HCT116 (cell line): ENCODE results near the gene GRAMD4. TPM values are rescaled to one million over a fixed set of nuclear protein-coding genes. Genes with fewer than 3 reads are reported as not detected.

Experiments used
- ATAC-seq: fragments of 200-7000 bp; cut with Tn5 transposase; 2 replicates; pipeline ENCODE4 v1.9.1; 2020; ENCODE audit warnings: mild to moderate bottlenecking, moderate library complexity
- BruUV-seq: library from RNA; stranded (reverse); fragments of 400-500 nt; replicated peaks from 2 replicates; lab custom pipeline; 2021; lab: Mats Ljungman, UMichigan
- CTCF ChIA-PET: fragments of 300-600 bp; sonication (Branson Sonifier 250); formaldehyde crosslinking; loops from one replicate; lab custom pipeline; 2021; ENCODE audit warnings: antibody characterized with exemption; lab: Charles Lee
- POLR2A ChIA-PET: fragments of 300-600, 350-600 bp; sonication (Branson Sonifier 250); formaldehyde crosslinking; loops from one replicate; lab custom pipeline; 2021; ENCODE audit warnings: antibody characterized with exemption; lab: Charles Lee
- RAD21 ChIA-PET, 2 experiments: fragments of 300-600 bp; sonication (Branson Sonifier 250); formaldehyde crosslinking; loops; one replicate each; lab custom pipeline; 2023; ENCODE audit warnings: low total read pairs in 2 of 2; ENCODE audit not compliant: uncharacterized antibody in 2 of 2, unreplicated experiment in 2 of 2, low non-redundant PET in 1 of 2; lab: Charles Lee
- DNase-seq: peaks from one replicate; pipeline ENCODE4 v3.0.0-alpha.2; 2010; ENCODE audit warnings: low read depth, low spot score
- H2AFZ ChIP-seq: fragments of 200-600 bp; shearing (Covaris generic), sonication (generic); 2 replicates; pipeline ENCODE4 v1.6.1; 2017; ENCODE audit warnings: low read depth, mixed run types, mixed read lengths, antibody characterized with exemption, low read length; ENCODE audit not compliant: poor library complexity, severe bottlenecking
- H3K27ac ChIP-seq: 2 replicates; pipeline ENCODE4 v1.5.1; 2012; ENCODE audit warnings: low read depth, low read length
- H3K27me3 ChIP-seq: fragments of 200-600 bp; sonication (generic); 2 replicates; pipeline ENCODE4 v1.6.1; 2016; ENCODE audit warnings: mixed run types, low read length, mixed read lengths; ENCODE audit not compliant: insufficient read depth
- H3K36me3 ChIP-seq, 2 experiments: fragments of 200-500 bp in 1 of 2; fragments of 200-600 bp in 1 of 2; sonication (Bioruptor generic) in 1 of 2; sonication (generic) in 1 of 2; 2 replicates each; pipeline versions ENCODE4 v1.5.1 to v1.6.1; 2014 to 2016; ENCODE audit warnings: low read length in 2 of 2, inconsistent platforms in 1 of 2, mixed read lengths in 1 of 2, mixed run types in 1 of 2; ENCODE audit not compliant: insufficient read depth in 2 of 2, control insufficient read depth in 1 of 2
- H3K4me1 ChIP-seq, 2 experiments: fragments of 200-600 bp in 1 of 2; sonication (generic) in 1 of 2; 2 replicates each; pipeline versions ENCODE4 v1.5.1 to v1.6.1; 2012 to 2017; ENCODE audit warnings: low read length in 2 of 2, inconsistent platforms in 1 of 2, mild to moderate bottlenecking in 1 of 2, mixed read lengths in 1 of 2, mixed run types in 1 of 2, moderate library complexity in 1 of 2; ENCODE audit not compliant: insufficient read depth in 2 of 2, control insufficient read depth in 1 of 2
- H3K4me2 ChIP-seq: fragments of 200-600 bp; sonication (generic); 2 replicates; pipeline ENCODE4 v1.6.1; 2017; ENCODE audit warnings: mixed run types, low read length, mixed read lengths
- H3K4me3 ChIP-seq, 2 experiments: fragments of 200-600 bp in 1 of 2; sonication (generic) in 1 of 2; replicated peaks in 1 of 2; 2 replicates each; pipeline ENCODE4 v1.5.1; 2011 to 2016; ENCODE audit warnings: low read length in 2 of 2, control low read depth in 1 of 2, low read depth in 1 of 2, mild to moderate bottlenecking in 1 of 2, mixed read lengths in 1 of 2, mixed run types in 1 of 2
- H3K79me2 ChIP-seq: fragments of 200-600 bp; sonication (generic); 2 replicates; pipeline ENCODE4 v1.6.1; 2017; ENCODE audit warnings: mild to moderate bottlenecking, mixed run types, low read length, moderate library complexity, mixed read lengths; ENCODE audit not compliant: insufficient read depth
- H3K9ac ChIP-seq: fragments of 200-600 bp; sonication (generic); 2 replicates; pipeline ENCODE4 v1.6.1; 2016; ENCODE audit warnings: low read length, mixed read lengths
- H3K9me2 ChIP-seq: fragments of 200-600 bp; sonication (generic), shearing (Covaris generic); 2 replicates; pipeline ENCODE4 v1.6.1; 2017; ENCODE audit warnings: mixed run types, mild to moderate bottlenecking, moderate library complexity; ENCODE audit not compliant: insufficient read depth
- H3K9me3 ChIP-seq, 2 experiments: fragments of 200-500 bp in 1 of 2; fragments of 200-600 bp in 1 of 2; sonication (Bioruptor generic) in 1 of 2; sonication (generic) in 1 of 2; 2 replicates each; pipeline ENCODE4 v1.6.1; 2014 to 2017; ENCODE audit warnings: low read length in 2 of 2, mixed read lengths in 2 of 2, inconsistent platforms in 1 of 2, low read depth in 1 of 2, mild to moderate bottlenecking in 1 of 2, mixed run types in 1 of 2, moderate library complexity in 1 of 2; ENCODE audit not compliant: control insufficient read depth in 1 of 2, insufficient read depth in 1 of 2
- H4K20me1 ChIP-seq: fragments of 200-600 bp; sonication (generic), shearing (Covaris generic); 2 replicates; pipeline ENCODE4 v1.6.1; 2017; ENCODE audit warnings: mixed run types, mild to moderate bottlenecking, moderate library complexity; ENCODE audit not compliant: insufficient read depth
- CEBPB ChIP-seq: IDR thresholded peaks from 2 replicates; pipeline ENCODE4 v1.6.1; 2012; ENCODE audit warnings: low read depth
- EZH2 ChIP-seq: fragments of 200-600 bp; sonication (generic); IDR thresholded peaks from 2 replicates; pipeline ENCODE4 v1.6.1; 2017; ENCODE audit warnings: antibody characterized with exemption, mixed run types
- JUND ChIP-seq: IDR thresholded peaks from 2 replicates; pipeline ENCODE4 v1.6.1; 2012
- POLR2AphosphoS5 ChIP-seq: IDR thresholded peaks from 2 replicates; pipeline ENCODE4 v1.6.1; 2011; ENCODE audit warnings: mild to moderate bottlenecking, low read depth, low read length, moderate library complexity
- RAD21 ChIP-seq: IDR thresholded peaks from 2 replicates; pipeline ENCODE4 v1.6.1; 2012; ENCODE audit warnings: low read depth, mild to moderate bottlenecking
- SRF ChIP-seq: IDR thresholded peaks from 2 replicates; pipeline ENCODE4 v1.6.1; 2012; ENCODE audit warnings: low read depth
- ZFX ChIP-seq: fragments of 450-650 bp; IDR thresholded peaks from 2 replicates; pipeline ENCODE4 v1.6.1; 2017
- ZNF274 ChIP-seq: fragments of 200-500 bp; sonication (Bioruptor generic); IDR thresholded peaks from 2 replicates; pipeline ENCODE4 v1.6.1; 2014; ENCODE audit warnings: mild to moderate bottlenecking, low read depth, low read length, inconsistent platforms
- intact Hi-C: fragments of 100-400 bp; cut with micrococcal nuclease; formaldehyde crosslinking; loops from 2 replicates; pipeline ENCODE4 v1.10.0; 2022
- total RNA-seq: library from RNA; stranded (reverse); gene quantifications from one replicate; pipeline ENCODE4 v1.2.1, GENCODE V29; 2021; ENCODE audit not compliant: unreplicated experiment
- TF ChIP-seq, protein P1 (sequence below): IDR thresholded peaks from 2 replicates; pipeline ENCODE4 v1.6.1; 2011; ENCODE audit warnings: mild to moderate bottlenecking, low read length, moderate library complexity; ENCODE audit not compliant: insufficient replicate concordance; ENCODE audit errors: extremely low read depth
- TF ChIP-seq, protein P2 (sequence below): IDR thresholded peaks from 2 replicates; pipeline ENCODE4 v1.6.1; 2012

GRAMD4 gene
- total RNA-seq, 1 experiment from 2014 or later, result 25.8 TPM

DNA sequence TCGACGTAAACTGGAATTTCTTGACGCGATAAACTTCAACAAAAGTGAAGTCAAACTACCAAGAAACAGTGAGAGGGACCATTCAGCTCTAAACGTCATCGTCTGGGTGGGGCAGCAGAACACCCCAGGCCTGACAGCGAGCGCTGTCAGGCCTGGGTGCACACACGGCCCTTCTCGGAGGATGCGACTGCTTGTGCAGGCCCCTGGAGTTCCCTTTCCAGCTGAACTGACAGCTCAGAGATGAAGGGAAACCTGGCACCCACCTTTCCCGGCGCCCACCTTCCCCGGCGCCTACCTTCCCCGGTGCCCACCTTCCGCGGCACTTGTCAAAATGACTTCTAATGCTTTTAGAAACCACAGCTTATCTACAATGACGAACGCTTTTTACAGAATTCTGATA, 70.0 kb downstream of the GRAMD4 start:
- POLR2A ChIA-PET, result no interaction called here
- Histone ChIP-seq H3K36me3 (peaks cover 19 to 26% of the 10 kb centered on the region in 2 experiments), H2AFZ (no peak overlapping the region), H3K9me2 (no peaks in the 10 kb centered on the region), H3K27me3 (no peaks in the 10 kb centered on the region), H3K9ac (no peak overlapping the region), H3K4me2 (no peak overlapping the region), H3K4me3 (no peak overlapping the region), H4K20me1 (no peaks in the 10 kb centered on the region), H3K27ac (no peak overlapping the region), H3K4me1 (no peaks in the 10 kb centered on the region), H3K9me3 (no peaks in the 10 kb centered on the region), H3K79me2 (no peaks in the 10 kb centered on the region)
- no TSS peak for BruUV-seq
- CTCF ChIA-PET, result no interaction called here
- DNase-seq (no peak), ATAC-seq (no peak)
- intact Hi-C loops, result no loop called here
- TF ChIP-seq, protein P1, sequence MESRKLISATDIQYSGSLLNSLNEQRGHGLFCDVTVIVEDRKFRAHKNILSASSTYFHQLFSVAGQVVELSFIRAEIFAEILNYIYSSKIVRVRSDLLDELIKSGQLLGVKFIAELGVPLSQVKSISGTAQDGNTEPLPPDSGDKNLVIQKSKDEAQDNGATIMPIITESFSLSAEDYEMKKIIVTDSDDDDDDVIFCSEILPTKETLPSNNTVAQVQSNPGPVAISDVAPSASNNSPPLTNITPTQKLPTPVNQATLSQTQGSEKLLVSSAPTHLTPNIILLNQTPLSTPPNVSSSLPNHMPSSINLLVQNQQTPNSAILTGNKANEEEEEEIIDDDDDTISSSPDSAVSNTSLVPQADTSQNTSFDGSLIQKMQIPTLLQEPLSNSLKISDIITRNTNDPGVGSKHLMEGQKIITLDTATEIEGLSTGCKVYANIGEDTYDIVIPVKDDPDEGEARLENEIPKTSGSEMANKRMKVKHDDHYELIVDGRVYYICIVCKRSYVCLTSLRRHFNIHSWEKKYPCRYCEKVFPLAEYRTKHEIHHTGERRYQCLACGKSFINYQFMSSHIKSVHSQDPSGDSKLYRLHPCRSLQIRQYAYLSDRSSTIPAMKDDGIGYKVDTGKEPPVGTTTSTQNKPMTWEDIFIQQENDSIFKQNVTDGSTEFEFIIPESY, result no peak
- no peak for TF ChIP-seq EZH2
- no peak for TF ChIP-seq SRF
- TF ChIP-seq JUND, result no peak
- no peak for TF ChIP-seq ZNF274
- TF ChIP-seq, protein P2, sequence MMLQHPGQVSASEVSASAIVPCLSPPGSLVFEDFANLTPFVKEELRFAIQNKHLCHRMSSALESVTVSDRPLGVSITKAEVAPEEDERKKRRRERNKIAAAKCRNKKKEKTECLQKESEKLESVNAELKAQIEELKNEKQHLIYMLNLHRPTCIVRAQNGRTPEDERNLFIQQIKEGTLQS, result no peak
- RAD21 ChIA-PET, result no interaction called here

DNA sequence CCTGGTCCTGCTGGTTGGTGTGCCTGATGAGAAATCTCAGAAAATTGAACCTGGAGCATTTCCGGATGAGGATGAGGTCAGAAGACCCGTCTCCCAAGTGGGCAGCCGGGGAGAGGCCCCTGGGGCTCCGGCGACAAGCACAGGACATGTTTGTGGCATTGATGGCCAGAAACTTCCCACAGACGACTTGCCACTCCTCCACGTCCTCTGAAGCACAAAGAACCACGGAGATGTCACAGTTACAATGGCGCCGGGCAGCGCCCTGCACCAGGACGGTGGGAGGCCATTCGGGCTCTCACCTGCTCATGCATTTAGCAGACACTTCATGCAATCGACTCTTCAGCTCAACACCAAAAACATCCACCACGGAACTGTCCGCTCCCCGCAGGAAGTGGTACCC, 71.4 kb downstream of the GRAMD4 start:
- H3K4me3 ChIP-seq, result no peak overlapping the region
- no peaks in the 10 kb centered on the region for H3K27me3 ChIP-seq
- DNase-seq, result no peak
- BruUV-seq, result no TSS peak
- no peaks in the 10 kb centered on the region for H3K79me2 ChIP-seq
- TF ChIP-seq RAD21 (no peak), ZFX (no peak), CEBPB (no peak), POLR2AphosphoS5 (no peak)
- TF ChIP-seq, protein P2, result no peak
- TF ChIP-seq, all 23 proteins: peak for 0
- H3K9me2 ChIP-seq, result no peaks in the 10 kb centered on the region
- H3K36me3 ChIP-seq, result peaks cover 16 to 25% of the 10 kb centered on the region in 2 experiments
- H3K4me1 ChIP-seq, result no peaks in the 10 kb centered on the region
- H3K4me2 ChIP-seq, result no peak overlapping the region
- no peak overlapping the region for H2AFZ ChIP-seq
- ATAC-seq, result no peak
- intact Hi-C loops, result no loop called here
- H3K9ac ChIP-seq, result no peak overlapping the region
- H4K20me1 ChIP-seq, result no peaks in the 10 kb centered on the region
- ChIA-PET POLR2A (no interaction called here), RAD21 (no interaction called here), CTCF (no interaction called here)
- no peaks in the 10 kb centered on the region for H3K9me3 ChIP-seq
- no peak overlapping the region for H3K27ac ChIP-seq
